Activated gamma-delta T cell treated with anti-CD3 and anti-CD28 coated beads, Interleukin-2, amount 50 U/mL, for 16 hours (primary cell): ENCODE results near the gene SLAMF7.
A peak's percentile ranks its signal among the peaks of the same experiment; 100 is the strongest.
"Not testable (repeated sequence)": the region's sequence is repeated elsewhere in the genome, so short reads cannot be mapped to it uniquely, and the experiment has no call there.

Experiments
- DNase-seq: peaks from one replicate; pipeline ENCODE4 v3.0.0-alpha.2; 2020; ENCODE audit warnings: low read depth

SLAMF7 gene, protein sequence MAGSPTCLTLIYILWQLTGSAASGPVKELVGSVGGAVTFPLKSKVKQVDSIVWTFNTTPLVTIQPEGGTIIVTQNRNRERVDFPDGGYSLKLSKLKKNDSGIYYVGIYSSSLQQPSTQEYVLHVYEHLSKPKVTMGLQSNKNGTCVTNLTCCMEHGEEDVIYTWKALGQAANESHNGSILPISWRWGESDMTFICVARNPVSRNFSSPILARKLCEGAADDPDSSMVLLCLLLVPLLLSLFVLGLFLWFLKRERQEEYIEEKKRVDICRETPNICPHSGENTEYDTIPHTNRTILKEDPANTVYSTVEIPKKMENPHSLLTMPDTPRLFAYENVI

DNA sequence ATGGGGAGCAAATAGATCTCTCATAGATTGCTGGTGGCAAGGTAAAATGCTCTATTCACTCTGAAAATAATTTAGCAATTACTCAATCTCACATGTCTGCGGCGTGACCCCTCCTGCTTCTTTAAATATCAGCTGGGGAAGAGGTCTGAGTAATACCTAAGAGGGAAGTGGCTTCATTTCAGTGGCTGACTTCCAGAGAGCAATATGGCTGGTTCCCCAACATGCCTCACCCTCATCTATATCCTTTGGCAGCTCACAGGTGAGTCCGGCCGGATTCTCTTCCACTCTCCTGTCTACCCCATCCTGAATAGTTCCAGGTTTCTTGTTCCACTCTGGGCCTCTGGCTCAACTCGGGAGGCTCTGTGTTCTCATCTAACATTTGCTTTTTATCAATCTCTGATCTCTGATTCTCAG is at the start of gene SLAMF7:
TSS of gene SLAMF7 (plus strand) at position 150 of the 414 bp plus-strand sequence. CDS start at position 205, 55 bp downstream.
- no peak for DNase-seq

DNA sequence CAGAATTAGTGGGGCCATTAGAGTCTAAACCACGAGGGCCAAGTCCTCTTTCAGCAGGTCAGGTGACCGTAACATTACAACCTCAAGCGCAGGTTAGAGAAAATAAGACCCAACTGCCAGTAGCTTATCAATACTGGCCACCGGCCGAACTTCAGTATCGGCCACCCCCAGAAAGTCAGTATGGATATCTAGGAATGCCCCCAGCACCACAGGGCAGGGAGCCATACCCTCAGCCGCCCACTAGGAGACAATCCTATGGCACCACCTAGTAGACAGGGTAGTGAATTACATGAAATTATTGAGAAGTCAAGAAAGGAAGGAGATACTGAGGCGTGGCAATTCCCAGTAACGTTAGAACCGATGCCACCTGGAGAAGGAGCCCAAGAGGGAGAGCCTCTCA is 46.7 kb upstream of the SLAMF7 start:
- DNase-seq = not testable (repeated sequence)

DNA sequence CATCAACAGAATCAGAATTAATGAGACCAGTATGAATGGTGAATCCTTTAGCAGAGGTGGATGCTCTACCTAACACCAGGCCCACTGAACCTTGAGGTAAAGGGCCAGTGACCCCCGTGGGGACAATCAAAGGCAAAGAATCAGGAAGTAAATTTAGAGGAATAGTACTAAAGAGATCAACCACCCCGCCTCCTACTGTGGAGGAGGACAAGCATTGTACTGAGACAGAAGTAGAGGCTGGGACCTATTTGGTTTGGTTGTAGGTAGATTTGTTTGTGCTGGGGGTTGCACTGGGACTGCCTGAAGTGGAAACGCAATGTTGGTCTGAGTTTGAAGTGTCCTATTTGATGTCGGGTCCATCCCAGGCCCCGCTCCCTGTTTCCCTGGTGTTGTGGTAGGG is 36.9 kb upstream of the SLAMF7 start:
- no peak for DNase-seq

DNA sequence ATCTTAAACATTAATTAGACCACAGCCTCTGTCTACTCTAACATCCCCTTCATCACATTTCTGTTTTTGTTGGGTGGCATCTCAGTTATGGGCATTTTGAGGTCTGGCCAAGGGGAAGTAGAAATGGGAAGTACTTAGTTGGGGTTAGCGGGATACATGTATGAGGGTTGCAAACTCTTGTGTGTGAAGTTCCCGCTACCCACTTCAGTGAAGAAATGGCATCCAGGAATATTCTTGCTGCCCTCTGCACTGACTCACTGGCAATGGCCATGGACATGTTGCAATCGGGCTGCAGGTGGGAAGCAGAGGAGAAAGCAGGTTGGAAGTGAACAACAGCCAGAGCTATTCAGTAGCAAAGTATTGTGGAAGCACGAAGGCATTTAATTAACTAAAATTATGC is 34.8 kb upstream of the SLAMF7 start:
- DNase-seq = no peak

DNA sequence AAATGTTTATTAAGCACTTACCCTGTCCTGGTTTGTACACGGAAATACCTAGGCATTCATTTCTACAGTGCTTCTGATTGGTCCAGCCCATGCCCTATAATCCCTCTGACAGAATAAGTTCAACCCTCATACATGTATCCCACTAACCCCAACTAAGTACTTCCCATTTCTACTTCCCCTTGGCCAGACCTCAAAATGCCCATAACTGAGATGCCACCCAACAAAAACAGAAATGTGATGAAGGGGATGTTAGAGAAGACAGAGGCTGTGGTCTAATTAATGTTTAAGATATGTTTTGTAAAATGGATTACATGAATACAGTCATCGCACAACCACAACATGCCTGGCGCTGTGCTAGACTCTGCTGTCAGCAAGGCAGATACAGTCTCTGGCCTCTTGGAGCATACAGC is 33.8 kb upstream of the SLAMF7 start:
- DNase-seq = not testable (repeated sequence)

DNA sequence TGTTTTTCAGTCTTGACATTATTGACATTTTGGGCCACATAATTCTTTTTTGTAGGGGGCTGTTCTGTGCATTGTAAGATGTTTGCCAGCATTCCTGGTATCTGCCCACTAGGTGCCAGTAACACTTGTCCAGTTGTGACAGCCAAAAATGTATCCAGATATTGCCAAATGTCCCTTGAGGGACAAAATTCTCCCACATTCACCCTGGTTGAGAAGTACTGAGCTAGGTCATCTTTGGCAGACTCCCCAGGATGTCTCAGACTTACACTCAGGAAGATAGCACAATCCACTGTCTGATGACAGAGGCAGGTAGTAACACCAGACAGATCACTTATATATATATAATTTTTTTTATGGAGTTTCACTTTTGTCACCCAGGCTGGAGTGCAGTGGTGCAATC is 33.3 kb upstream of the SLAMF7 start:
- DNase-seq = no peak

DNA sequence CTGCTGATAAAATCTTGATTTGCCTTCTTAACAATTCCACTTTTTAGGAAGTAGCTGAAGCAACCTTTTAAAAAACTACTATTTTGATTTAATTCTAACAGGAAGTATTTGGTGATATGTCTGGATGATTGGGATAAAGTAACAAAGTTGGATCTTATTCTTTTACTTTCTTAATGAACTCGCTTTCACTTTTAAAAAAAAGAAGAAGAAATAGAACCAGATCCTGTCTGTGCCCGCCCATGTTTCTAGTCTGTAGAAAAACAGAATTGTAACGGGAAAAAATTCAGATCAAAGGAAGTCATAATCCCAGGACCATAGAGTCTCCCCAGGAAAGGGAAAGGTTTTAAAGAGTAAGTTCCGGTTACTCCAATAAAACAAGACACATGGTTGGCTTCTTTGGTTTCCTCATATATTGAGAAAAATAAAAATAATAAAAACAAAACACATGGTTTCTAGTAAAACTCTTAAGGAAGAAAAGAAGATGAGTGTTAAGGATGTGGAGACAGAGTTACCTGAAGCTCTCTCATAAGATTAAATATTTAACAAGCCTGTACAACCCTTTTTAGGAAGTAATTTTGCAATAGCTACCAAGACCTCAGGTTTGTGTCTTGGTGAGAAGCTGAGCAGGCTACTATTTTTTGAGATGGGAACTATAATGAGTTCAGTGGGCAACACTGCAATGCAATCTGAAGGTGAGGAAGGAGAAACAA is 32.4 kb upstream of the SLAMF7 start:
- no peak for DNase-seq

DNA sequence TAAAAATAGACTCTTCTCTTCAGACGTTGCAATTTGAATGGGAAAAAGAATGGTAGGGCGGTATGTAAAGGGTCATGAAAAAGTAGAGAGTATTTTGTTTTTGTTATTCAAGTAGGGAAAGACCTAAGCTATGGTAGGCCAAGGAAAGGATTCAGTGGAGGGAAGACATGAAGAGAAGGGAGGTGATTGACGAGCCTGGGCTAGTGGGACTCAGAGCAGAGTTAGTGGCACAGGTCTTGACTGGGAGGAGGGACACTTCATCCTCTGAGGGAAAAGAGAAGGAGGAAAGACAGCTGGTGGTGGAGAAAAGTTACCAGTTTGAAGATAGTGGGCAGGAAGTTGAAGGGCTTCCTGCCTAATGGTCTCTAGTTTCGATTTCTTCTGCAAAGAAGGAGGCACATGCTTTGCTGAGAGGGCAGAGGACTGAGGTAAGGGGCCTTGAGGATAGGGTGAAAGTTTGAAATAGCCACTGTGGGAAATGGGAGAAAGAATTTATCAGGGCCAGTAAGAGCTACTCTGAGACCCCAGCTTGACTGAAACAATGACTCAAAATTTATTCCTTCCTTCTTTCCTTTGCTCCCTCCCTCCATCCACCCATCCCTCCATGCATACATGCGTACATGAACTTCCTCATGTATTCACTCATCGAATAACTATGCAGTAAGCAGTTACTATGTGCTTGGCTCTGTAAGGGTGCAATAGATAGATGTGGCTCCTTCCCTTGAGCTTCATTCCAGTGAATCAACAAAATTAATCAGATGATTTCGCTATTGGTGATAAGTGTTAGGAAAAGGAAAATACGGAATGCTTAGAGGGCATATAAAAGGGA is 31.6 kb upstream of the SLAMF7 start:
- no peak for DNase-seq

DNA sequence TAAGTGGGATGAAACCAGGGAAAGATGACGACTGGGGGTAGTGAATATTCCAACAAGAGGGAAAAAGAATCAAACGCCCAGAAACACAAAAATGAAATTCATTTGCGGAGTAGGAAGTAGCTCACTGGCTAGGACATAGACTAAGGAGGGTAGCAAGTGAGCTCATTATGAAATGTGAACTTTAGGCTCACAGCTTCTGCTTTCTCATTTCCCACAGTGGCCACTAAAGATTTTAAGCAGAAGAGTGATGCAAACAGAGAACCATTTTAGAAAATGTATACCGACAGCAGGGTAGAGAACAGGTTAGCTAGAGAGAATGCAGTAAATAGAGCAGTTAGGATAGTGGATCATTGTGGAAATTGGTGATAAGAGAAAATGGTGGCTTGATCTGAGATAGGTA is 30.9 kb upstream of the SLAMF7 start:
- DNase-seq = no peak

DNA sequence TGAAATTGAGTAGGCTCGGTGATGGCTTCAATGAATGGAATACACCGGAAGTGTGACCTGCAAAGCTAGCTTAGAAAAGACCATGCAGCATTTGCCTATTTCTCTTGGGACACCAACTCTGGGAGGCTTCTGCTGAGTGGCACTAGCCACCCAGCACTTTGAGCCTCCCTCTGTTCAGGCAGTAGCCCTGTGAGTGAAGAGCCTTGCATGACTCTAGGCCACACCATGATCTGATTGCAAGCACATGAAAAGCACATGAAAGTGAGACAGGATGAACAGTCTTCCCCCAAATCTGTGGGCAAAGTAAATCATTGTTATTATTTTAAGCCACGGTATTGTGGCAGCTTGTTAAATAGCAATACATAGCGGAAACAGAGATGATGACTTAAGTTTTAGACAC is 30.2 kb upstream of the SLAMF7 start:
- DNase-seq = no peak

DNA sequence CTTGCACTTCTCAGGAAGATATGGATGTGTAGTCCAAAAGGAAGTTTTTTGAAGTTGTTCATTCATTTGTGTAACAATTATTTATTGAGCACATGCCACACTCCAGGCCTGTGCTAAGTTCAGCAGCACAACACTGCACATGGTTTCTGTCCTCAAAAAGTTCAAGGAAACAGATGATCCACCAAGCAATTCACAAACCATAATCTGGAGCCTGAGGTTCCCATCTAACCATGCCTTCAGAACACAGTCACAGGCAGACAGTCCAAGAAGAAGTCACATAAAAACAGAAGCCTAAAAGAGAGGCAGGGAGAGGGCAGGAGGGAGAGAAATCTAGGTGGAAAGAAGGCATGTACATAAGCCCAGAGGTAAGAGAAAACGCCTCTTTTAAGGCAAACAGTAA is 29.3 kb upstream of the SLAMF7 start:
- no peak for DNase-seq

DNA sequence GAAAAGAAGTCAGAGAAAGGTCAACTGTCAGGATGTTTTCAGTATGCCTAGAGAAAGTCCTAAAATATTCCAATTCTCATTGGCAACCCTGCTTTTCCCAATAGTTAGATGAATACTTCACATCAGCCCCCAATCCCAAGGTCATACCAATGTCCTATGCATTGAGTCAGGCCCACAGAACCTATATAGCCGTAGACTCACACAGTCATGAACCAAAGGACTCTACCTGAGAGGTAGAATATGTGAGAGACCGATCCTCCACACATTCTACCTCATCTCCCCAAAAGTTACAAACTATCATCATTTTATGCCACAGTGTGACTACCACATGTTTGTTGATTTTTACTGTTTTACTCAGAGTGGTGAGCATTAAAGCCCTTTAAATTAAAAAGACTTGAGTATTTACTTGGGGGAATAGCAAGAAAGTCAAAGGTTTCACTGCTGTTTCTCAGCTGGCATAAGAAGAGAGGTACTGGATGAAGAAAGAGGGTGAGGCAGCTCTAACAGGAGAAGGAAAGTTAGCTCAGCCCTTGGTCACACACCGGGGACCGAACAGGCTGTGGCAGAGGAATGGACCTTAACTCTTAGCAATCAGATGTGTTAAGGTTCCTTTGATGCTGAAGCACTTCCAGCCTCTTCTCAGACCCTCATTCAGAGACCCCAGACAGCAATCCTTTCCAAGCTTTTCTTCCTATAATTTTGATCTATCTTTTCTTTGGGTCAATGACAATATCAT is 28.4 kb upstream of the SLAMF7 start:
- DNase-seq = no peak

DNA sequence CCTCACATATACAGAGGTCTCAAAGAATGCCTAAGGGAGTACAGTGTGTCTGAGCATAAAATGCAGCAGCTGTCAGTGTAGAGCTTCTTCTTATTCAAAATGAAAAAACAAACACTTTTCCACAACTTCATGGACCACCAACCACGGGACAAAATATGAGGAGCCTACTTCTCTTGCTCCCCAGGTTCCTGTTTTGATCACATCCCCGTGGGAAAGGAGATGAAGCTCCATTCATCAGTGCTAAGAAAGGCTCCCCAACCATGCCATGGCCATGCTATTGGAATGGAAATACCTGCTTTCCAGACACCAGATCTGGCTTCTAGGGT is 27.8 kb upstream of the SLAMF7 start:
- DNase-seq = no peak

DNA sequence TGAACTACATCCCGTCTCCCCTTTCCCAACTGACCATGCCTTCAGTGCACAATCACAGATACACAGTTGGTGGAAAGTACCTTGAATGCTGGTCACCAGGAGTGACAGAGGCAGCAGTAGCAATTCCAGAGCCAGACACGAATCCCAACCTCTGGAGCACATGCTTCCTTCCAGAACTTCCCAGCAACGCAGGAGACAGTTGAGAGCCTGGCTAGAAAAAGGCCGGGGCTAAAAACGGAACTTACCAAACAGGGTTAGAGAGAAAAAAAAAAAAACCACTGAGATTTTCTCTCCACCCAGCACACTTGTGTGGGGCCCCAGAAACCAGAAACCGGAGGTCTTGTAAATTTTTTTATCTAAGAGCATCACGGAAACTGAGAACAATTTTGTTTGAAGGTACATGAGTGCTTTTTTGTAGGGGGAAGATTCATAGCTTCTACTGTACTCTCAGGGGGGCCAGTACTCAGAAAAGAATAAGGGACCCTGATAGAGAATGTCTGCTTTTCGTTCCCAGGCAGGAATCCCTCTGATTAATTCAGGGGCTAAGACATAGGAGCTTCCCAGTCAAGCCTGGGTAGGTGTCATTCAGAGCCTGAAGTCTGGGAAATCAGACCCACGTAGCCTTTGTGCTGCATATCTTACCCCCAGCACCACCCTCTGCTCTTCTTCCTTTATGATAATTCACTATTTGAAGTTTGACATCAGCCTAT is 27.3 kb upstream of the SLAMF7 start, which contains the start of gene CD48:
TSS of gene CD48 (minus strand) at position 221 of the 710 bp plus-strand sequence. CDS start at position 162, 59 bp downstream.
- DNase-seq = peak; percentile 41

DNA sequence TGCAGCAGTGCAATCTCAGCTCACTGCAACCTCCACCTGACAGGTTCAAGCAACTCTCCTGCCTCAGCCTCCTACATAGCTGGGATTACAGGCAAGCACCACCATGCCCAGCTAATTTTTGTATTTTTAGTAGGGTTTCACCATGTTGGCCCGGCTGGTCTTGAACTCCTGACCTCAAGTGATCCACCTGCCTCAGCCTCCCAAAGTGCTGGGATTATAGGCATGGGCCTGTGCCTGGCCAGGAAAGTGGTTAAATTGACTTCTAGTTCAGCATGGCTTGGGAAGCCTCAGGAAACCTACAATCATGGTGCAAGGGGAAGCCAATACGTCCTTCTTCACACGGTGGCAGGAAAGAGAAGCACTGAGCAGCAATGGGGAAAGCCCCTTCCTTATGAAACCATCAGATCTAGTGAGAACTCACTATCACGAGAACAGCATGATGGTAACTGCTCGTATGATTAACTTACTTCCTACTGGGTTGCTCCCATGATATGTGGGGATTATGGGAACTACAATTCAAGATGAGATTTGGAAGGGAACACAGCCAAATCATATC is 26.4 kb upstream of the SLAMF7 start:
- not testable (repeated sequence) for DNase-seq

DNA sequence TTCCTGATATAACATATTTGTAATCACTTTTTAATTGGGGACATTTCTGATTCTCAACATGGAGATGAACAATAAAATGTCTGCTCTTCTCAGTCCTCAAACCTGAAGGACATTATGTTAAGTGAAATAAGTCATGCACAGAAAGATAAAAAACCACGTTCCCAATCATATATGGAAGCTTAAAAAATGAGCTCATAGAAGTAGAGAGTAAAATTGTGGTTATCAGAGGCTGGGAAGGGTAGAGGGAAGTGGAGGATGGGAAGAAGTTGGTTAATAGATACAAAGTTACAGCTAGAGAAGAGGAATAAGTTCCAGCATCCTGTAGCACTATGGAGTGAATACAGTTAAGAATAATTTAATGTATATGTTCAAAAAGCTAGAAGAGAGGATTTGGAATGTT is 25.9 kb upstream of the SLAMF7 start:
- DNase-seq = no peak

DNA sequence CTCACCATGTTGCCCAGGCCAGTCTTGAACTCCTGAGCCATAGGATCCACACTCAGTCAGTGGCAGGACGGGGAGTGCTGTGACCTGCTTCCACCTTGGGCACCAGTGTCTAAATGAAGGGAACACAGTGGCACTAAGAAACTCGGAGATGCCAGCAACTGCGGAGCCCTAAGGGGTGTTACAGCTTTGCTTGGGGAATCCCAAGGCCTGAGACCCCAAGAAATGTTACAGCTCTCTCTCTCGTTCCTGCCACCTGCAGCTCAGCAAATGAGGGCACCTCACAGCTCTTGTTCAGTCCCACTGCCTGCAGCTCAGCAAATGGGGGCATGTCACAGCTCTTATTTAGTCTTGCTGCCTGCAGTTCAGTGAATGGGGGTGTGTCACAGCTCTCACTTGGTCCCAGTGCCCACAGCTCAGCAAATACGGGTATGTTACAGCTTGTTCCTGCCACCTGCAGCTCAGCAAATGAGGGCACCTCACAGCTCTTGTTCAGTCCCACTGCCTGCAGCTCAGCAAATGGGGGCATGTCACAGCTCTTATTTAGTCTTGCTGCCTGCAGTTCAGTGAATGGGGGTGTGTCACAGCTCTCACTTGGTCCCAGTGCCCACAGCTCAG is 24.9 kb upstream of the SLAMF7 start:
- DNase-seq = not testable (repeated sequence)

DNA sequence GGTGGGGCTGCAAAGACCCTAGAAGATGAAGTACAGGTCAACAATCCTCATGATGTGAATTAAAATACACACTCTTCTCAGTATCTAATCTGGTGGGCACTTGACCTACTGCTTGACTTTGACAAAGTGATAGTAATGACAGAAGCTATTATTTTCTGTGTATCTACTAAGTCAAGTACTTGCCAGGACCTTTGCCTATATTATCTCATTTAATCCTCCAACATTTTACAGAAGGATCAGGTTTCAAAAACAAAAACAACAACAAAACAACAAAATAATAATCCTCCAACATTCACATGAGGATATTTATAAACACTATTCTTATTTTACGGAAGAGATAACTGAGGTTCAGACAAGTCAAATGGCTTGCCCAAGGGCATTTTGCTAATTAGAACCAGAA is 23.0 kb upstream of the SLAMF7 start:
- no peak for DNase-seq

DNA sequence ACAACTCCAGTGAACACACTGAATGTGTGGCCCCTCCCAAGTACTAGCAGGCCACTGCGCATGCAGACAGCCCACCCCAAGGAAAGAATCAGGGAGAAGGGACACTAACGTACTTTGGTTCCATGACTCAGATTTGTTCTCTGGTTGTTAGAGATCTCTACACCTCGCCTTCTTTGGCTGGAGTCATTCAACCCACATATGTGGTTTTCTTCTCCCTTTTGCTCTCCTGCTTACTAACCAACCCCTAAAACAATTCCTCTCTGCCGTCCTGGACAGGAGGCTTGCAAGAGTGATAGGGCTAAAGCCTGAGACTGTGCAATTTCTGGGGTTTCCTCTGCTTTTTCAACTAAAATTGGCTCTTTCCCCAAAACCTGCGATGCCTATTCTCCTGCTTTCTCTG is 21.7 kb upstream of the SLAMF7 start:
- DNase-seq = no peak

DNA sequence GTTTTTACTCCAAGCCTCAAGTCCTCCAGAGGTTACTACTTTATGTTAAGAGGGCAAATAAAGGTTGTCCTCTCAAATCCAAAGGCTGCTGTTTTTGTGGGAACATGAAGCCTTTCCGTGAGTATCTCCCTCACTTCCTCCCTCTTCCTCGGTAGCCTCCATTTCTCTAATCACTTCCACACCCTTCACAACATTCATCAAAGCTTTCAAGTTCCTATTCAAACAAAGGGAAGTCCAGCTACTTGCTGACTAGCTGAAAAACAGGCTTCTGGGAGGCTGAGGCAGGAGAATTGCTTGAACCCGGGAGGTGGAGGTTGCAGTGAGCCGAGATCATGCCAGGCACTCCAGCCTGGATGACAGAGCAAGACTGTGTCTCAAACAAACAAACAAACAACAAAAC is 20.8 kb upstream of the SLAMF7 start:
- DNase-seq = no peak
